ENCODE measurements around the gene APBB2. TPM values are rescaled to one million over a fixed set of nuclear protein-coding genes. Genes with fewer than 3 reads are reported as not detected.
A peak's percentile ranks its signal among the peaks of the same experiment; 100 is the strongest.

Gene APBB2
- total and polyA plus RNA-seq, 3 donors from 2014 or later: 19.7 to 77.9 (median 59.8) TPM

GRCh38 chr4:40937140-40937725 lies 277.1 kb downstream of the APBB2 start:
- intact Hi-C loops (cut with DNase I; ENCODE audit: low total_unique reads): no loop called here
- TF ChIP-seq POLR2A (IDR thresholded peaks at IDR 0.05): no peak
- TF ChIP-seq CTCF (IDR thresholded peaks at IDR 0.05): no peak
- WGBS, 2 donors: 86 to 94% methylated on average over 2 of the region's 2 CpGs
- H3K27ac ChIP-seq: no peak overlapping the region
- DNase-seq: no peak
- peaks cover 15% of the 10 kb centered on the region for H3K4me1 ChIP-seq
- H3K9me3 ChIP-seq: no peaks in the 10 kb centered on the region
- no peaks in the 10 kb centered on the region for H3K27me3 ChIP-seq
- H3K36me3 ChIP-seq (ENCODE audit: low read depth, missing control alignments): no peaks in the 10 kb centered on the region
- H3K4me3 ChIP-seq: no peak overlapping the region

DNA sequence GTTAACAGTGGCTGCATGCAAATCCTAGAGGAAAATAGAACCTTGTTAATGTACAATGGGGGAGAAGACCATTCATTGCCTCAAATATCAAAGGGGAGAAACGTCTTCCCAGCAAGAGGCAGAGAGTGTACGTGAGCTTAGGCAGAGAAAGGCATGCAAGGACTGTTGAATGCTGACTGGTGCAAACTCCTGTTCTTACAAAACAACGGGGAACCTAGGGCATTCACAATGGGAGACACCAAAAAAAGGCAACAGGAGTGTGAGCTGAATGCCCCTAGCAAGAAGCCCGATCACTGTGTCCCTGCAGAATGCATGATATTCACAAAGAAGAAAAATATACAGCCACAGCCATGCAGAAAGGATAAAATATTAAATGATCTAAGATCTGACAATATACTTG lies 279.7 kb downstream of the APBB2 start:
- H3K4me3 ChIP-seq: no peak overlapping the region
- no peak for DNase-seq

DNA sequence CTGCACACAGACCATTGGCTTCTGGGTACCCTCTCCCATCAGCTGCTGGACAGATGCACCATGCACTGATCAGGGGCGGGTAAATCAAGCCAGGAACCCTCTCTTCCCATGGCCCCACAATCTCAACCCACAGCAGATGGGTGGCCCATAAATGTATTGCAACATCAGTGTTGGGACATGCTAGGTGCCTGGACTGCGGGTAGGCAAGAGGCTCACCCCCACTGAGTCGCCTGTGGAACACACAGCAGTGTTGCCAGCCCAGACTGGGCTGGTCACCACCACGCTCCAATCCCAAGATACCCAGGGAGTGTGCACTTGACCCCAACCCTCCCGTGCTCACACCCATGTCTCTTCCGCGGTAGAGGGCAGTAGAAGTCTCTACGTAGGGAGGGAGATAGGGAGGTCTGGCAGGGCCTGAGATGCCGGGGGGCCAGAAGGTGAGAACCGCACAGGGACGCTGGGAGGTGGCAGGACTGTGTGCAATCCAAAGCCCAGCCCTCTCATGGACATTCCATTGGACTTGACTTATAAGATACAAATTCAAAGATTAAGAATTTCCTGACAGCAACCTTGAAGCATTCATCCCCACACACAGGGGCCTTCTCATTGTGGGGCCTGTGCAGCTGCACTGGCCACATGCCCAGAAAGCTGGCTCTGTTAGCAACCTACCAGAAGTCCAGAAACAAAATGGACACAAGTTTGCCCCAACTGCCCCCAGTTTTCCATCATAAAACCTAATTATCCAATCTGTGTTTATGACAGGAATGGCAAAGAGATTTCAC lies 280.9 kb downstream of the APBB2 start:
- Histone ChIP-seq H3K27ac (no peak overlapping the region), H3K4me3 (no peak overlapping the region), H3K36me3 (ENCODE audit: low read depth, missing control alignments) (no peaks in the 10 kb centered on the region), H3K9me3 (no peaks in the 10 kb centered on the region), H3K4me1 (peaks cover 6% of the 10 kb centered on the region), H3K27me3 (no peaks in the 10 kb centered on the region)
- no peak for TF ChIP-seq CTCF (IDR thresholded peaks at IDR 0.05)
- TF ChIP-seq POLR2A (IDR thresholded peaks at IDR 0.05): no peak
- intact Hi-C loops (cut with DNase I; ENCODE audit: low total_unique reads): no loop called here
- 59 to 61% methylated on average over 8 to 11 of the region's 11 CpGs for WGBS, 2 donors
- DNase-seq: peak; percentile 70

More for the DNA sequence above, 279.7 kb downstream of the APBB2 start:
- no peaks in the 10 kb centered on the region for H3K9me3 ChIP-seq
- TF ChIP-seq POLR2A (IDR thresholded peaks at IDR 0.05) (no peak), CTCF (IDR thresholded peaks at IDR 0.05) (no peak)
- no peak overlapping the region for H3K27ac ChIP-seq
- H3K36me3 ChIP-seq (ENCODE audit: low read depth, missing control alignments): no peaks in the 10 kb centered on the region
- 76 to 83% methylated on average over 4 of the region's 4 CpGs for WGBS, 2 donors
- H3K27me3 ChIP-seq: no peaks in the 10 kb centered on the region
- H3K4me1 ChIP-seq: peaks cover 6% of the 10 kb centered on the region
- intact Hi-C loops (cut with DNase I; ENCODE audit: low total_unique reads): no loop called here

DNA sequence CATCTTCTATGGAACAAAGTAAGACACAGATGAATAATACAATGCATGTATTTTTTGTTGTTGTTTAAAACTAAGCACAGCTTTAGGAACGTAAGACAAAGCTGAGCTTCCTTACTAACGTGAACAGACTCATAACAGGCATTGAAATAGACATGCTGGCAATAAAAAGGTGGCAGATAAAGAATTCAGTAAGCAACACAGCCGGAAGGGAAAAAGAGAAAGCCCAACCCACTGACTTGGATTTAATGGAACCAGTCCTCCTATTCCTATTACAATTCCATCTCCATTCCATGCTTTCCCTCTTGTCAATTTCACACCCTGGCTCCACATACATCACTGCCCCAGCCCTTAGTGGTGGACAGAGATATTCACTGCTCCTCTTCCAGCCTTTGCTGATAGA lies 282.5 kb downstream of the APBB2 start:
- no peak for DNase-seq
- TF ChIP-seq POLR2A (IDR thresholded peaks at IDR 0.05) (no peak), CTCF (IDR thresholded peaks at IDR 0.05) (no peak)
- intact Hi-C loops (cut with DNase I; ENCODE audit: low total_unique reads): no loop called here

More for the DNA sequence above, 282.5 kb downstream of the APBB2 start:
- WGBS, 2 donors: 65 to 67% methylated on average over 3 of the region's 3 CpGs
- Histone ChIP-seq H3K4me1 (peaks cover 6% of the 10 kb centered on the region), H3K36me3 (ENCODE audit: low read depth, missing control alignments) (no peaks in the 10 kb centered on the region), H3K4me3 (no peak overlapping the region), H3K27ac (no peak overlapping the region), H3K27me3 (no peaks in the 10 kb centered on the region), H3K9me3 (no peaks in the 10 kb centered on the region)
